ENCODE data around the gene SLC9A9.
"Not testable (repeated sequence)": the region's sequence is repeated elsewhere in the genome, so short reads cannot be mapped to it uniquely, and the experiment has no call there.

SLC9A9 gene

GRCh38 chr3:143450632-143451031, 397.6 kb downstream of the SLC9A9 start:
- Histone ChIP-seq H3K36me3 (ENCODE audit: insufficient read depth, low read length) (no peaks in the 10 kb centered on the region), H3K9ac (ENCODE audit: low read length) (no peak overlapping the region), H3K9me3 (ENCODE audit: low read length) (no peaks in the 10 kb centered on the region), H3K4me3 (ENCODE audit: low read depth in 1 of 2, low read length in 2 of 2) (no peak overlapping the region), H3K27me3 (ENCODE audit: control insufficient read depth in 1 of 2, insufficient read depth in 2 of 2, low read length in 2 of 2) (no peaks in the 10 kb centered on the region), H3K27ac (ENCODE audit: low read depth, low read length) (no peak overlapping the region), H3K4me1 (ENCODE audit: insufficient read depth, low read length) (no peaks in the 10 kb centered on the region)

DNA sequence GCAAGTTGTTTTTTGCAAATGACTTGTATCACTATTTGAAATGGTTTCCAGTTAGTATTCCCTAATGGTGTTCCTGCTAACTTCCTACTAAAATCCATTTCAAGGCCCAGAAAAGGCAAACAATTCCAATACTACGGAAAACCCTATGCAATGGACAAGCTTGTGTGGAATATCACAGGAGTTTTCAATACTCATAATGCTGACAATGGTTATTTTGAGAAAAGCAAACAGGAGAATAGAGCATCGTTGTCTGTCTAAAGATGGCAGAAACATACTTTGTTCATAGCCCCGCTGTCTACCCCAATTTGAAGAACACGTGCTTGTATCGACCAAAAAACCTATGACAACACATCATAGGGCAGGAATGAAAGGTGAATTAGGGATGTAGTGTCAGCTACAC, 400.8 kb downstream of the SLC9A9 start:
- Histone ChIP-seq H3K27me3 (ENCODE audit: control insufficient read depth in 1 of 2, insufficient read depth in 2 of 2, low read length in 2 of 2) (no peaks in the 10 kb centered on the region), H3K9me3 (ENCODE audit: low read length) (no peaks in the 10 kb centered on the region), H3K9ac (ENCODE audit: low read length) (no peak overlapping the region)

GRCh38 chr3:143445118-143445517, 403.1 kb downstream of the SLC9A9 start:
- H3K27me3 ChIP-seq (ENCODE audit: control insufficient read depth in 1 of 2, insufficient read depth in 2 of 2, low read length in 2 of 2) = no peaks in the 10 kb centered on the region
- no peak overlapping the region for H3K4me3 ChIP-seq (ENCODE audit: low read depth in 1 of 2, low read length in 2 of 2)
- H3K9me3 ChIP-seq (ENCODE audit: low read length) = no peaks in the 10 kb centered on the region
- H3K27ac ChIP-seq (ENCODE audit: low read depth, low read length) = no peak overlapping the region
- H3K9ac ChIP-seq (ENCODE audit: low read length) = no peak overlapping the region
- H3K4me1 ChIP-seq (ENCODE audit: insufficient read depth, low read length) = peaks cover 3% of the 10 kb centered on the region
- H3K36me3 ChIP-seq (ENCODE audit: insufficient read depth, low read length) = no peaks in the 10 kb centered on the region

More for the DNA sequence above, 400.8 kb downstream of the SLC9A9 start:
- H3K4me3 ChIP-seq (ENCODE audit: low read depth in 1 of 2, low read length in 2 of 2) = no peak overlapping the region
- H3K36me3 ChIP-seq (ENCODE audit: insufficient read depth, low read length) = no peaks in the 10 kb centered on the region
- H3K4me1 ChIP-seq (ENCODE audit: insufficient read depth, low read length) = peaks cover 3% of the 10 kb centered on the region
- no peak overlapping the region for H3K27ac ChIP-seq (ENCODE audit: low read depth, low read length)

DNA sequence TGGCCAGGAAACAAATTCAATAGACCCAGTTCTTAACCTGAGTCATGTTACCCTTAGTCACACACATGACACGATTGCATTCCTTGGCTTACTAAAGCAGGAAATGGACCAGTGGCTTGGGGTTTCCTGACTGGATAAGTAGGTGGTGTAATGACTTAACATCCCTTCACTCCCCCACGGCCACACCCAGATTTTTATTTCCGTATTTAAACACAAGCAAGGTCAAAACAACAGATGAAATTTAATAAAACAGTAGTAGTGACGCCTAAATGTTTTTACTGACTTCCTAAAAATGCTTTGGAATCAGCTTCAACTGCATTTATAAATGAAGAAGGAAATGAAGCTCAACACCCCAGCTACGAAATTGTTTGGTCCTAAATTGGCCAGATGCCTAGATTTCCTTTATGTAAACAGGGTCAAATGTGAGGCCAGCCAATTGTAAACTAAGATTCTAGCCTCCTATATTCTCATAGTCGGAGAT, 404.4 kb downstream of the SLC9A9 start:
- H3K36me3 ChIP-seq (ENCODE audit: insufficient read depth, low read length) = no peaks in the 10 kb centered on the region
- no peaks in the 10 kb centered on the region for H3K27me3 ChIP-seq (ENCODE audit: control insufficient read depth in 1 of 2, insufficient read depth in 2 of 2, low read length in 2 of 2)
- H3K4me1 ChIP-seq (ENCODE audit: insufficient read depth, low read length) = peaks cover 3% of the 10 kb centered on the region
- no peak overlapping the region for H3K9ac ChIP-seq (ENCODE audit: low read length)
- no peaks in the 10 kb centered on the region for H3K9me3 ChIP-seq (ENCODE audit: low read length)
- no peak overlapping the region for H3K27ac ChIP-seq (ENCODE audit: low read depth, low read length)
- H3K4me3 ChIP-seq (ENCODE audit: low read depth in 1 of 2, low read length in 2 of 2) = no peak overlapping the region

DNA sequence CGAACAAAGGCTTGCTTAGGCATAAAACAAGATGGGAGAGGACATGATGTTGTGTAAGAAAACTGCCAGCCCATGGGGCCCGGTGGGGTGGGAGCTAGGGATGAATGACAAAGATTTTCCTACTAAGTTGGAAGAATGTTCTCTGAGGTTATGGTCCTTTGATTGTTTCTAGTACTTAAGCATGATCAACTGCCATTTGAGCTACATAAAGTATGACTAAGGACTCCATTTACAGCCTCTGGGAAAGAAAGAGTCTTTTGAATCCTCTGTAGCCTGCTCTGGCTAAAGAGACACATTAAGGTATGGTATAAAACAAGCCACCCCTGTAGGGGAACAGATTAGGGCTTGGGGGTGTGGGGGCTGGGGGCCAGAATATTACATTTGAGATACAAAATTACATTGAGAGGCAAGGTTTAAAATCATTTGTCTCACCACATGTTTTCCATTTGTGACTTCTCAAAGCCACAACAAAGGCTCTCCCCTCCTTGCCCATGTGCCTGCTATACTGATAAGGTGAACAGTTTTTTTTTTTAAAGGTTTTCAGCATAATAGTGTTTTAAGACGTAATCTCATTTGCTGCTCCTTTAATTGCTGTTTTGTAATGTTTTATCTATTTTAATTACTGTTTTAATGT, 405.3 kb downstream of the SLC9A9 start:
- Histone ChIP-seq H3K9ac (ENCODE audit: low read length) (no peak overlapping the region), H3K4me3 (ENCODE audit: low read depth in 1 of 2, low read length in 2 of 2) (no peak overlapping the region), H3K9me3 (ENCODE audit: low read length) (no peaks in the 10 kb centered on the region), H3K36me3 (ENCODE audit: insufficient read depth, low read length) (no peaks in the 10 kb centered on the region), H3K27ac (ENCODE audit: low read depth, low read length) (no peak overlapping the region), H3K4me1 (ENCODE audit: insufficient read depth, low read length) (peaks cover 3% of the 10 kb centered on the region), H3K27me3 (ENCODE audit: control insufficient read depth in 1 of 2, insufficient read depth in 2 of 2, low read length in 2 of 2) (no peaks in the 10 kb centered on the region)

DNA sequence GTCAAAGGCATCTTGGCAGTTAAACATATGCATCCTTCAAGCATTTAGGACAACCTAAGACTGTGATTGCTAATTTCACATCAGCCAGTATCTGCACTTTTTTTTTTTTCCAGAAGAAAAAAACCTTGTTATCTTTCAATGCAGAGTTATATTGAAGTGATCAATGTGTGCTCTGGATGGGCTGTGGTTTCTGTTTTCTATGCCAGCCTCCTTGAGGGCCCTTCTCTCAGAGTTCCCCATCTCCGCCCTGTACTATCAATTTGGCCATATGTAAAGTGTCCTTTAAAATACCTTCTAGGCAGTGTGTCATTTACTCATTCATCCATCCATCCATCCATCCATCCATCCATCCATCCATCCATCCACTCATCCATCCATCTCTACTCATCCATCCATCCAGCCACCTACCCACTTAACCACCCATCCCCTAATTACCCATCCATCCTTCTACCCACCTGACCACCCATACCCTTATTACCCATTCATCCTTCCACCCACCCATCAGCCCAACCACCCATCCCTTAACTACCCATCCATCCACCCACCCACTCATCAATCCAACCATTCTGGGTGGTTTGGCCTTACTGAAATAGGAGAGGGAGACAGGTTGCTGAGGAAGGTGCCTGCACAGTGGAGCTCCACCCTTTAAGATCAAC, 406.6 kb downstream of the SLC9A9 start:
- Histone ChIP-seq H3K36me3 (ENCODE audit: insufficient read depth, low read length) (no peaks in the 10 kb centered on the region), H3K27ac (ENCODE audit: low read depth, low read length) (no peak overlapping the region), H3K4me1 (ENCODE audit: insufficient read depth, low read length) (peaks cover 3% of the 10 kb centered on the region), H3K27me3 (ENCODE audit: control insufficient read depth in 1 of 2, insufficient read depth in 2 of 2, low read length in 2 of 2) (no peaks in the 10 kb centered on the region), H3K9ac (ENCODE audit: low read length) (no peak overlapping the region), H3K9me3 (ENCODE audit: low read length) (no peaks in the 10 kb centered on the region), H3K4me3 (ENCODE audit: low read depth in 1 of 2, low read length in 2 of 2) (no peak overlapping the region)

DNA sequence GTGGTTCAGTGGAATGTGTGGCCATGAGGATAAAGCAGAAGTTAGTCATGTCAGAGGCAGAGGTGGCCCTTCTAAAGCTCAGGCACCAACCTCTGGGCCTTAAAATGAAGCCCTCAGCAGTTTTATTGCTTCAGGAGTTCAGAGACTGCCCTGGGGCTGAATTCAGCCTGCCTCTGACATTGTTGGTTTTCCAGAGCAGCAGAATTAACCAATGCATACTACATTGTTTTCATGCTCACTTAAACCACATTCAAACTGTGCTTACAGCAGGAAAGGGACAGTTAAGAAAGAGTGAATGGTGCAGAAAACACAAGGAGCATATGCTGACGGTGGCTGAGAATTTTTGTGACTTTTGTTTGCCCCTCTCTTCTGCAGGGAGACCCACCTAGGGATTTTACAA, 408.5 kb downstream of the SLC9A9 start:
- Histone ChIP-seq H3K36me3 (ENCODE audit: insufficient read depth, low read length) (no peaks in the 10 kb centered on the region), H3K27ac (ENCODE audit: low read depth, low read length) (no peak overlapping the region), H3K9me3 (ENCODE audit: low read length) (no peaks in the 10 kb centered on the region), H3K4me1 (ENCODE audit: insufficient read depth, low read length) (peaks cover 3% of the 10 kb centered on the region), H3K27me3 (ENCODE audit: control insufficient read depth in 1 of 2, insufficient read depth in 2 of 2, low read length in 2 of 2) (no peaks in the 10 kb centered on the region), H3K4me3 (ENCODE audit: low read depth in 1 of 2, low read length in 2 of 2) (no peak overlapping the region), H3K9ac (ENCODE audit: low read length) (no peak overlapping the region)

DNA sequence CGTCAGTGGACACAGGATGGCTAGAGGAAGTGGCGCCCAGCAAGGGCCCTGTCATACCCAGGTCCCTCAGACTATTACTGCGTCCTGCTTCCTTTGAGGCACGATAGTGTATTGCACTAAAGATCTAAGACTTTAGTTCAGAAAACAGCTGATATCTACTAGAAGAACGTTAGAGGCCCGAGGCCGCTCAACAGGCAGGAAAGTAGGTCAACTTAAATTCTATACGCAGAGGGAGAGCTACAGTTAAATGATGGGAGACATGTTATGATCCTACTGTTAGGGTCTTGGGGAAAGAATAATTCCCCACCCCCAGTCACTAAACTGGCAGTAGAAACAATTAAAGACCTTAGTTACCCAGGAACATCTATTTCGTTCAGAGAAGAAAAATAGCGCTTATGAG, 410.9 kb downstream of the SLC9A9 start:
- H3K27ac ChIP-seq (ENCODE audit: low read depth, low read length) = no peak overlapping the region

DNA sequence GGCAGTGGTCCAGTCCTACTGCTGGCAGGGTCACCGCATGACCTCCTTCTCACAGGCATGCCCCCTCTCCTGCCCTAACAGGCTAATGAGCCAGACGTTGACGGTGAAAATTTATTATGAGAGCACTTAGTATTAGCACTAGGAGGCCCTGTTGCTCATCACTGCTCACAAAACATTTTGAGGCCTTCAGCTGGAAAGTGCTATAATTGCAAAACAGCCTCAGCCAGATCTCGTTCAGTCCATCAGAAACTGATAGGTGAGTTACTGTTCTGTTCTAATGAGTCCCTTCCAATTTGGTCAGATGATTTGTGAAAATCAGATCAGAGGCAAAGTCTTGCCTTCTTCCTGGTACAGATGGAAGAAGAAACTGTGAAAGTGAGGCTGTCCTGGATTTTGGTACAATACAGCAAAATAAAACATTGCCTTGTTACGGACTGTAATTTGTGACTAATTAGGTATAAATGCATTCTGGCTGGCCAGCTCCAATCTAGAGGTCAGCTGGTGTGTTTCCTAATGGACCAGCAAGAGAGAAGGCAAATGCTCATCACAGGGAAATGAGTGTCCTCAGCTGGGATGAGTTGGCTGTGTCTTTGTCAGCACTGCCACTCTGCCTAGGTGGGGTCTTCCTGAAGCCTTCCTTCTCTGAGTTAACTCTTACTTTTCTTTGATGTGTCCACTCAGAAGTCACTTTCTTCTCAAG, 411.9 kb downstream of the SLC9A9 start:
- Histone ChIP-seq H3K9me3 (ENCODE audit: low read length) (no peaks in the 10 kb centered on the region), H3K27ac (ENCODE audit: low read depth, low read length) (no peak overlapping the region), H3K4me1 (ENCODE audit: insufficient read depth, low read length) (no peaks in the 10 kb centered on the region), H3K36me3 (ENCODE audit: insufficient read depth, low read length) (no peaks in the 10 kb centered on the region), H3K4me3 (ENCODE audit: low read depth in 1 of 2, low read length in 2 of 2) (no peak overlapping the region), H3K27me3 (ENCODE audit: control insufficient read depth in 1 of 2, insufficient read depth in 2 of 2, low read length in 2 of 2) (no peaks in the 10 kb centered on the region), H3K9ac (ENCODE audit: low read length) (no peak overlapping the region)

More for the DNA sequence above, 410.9 kb downstream of the SLC9A9 start:
- no peaks in the 10 kb centered on the region for H3K9me3 ChIP-seq (ENCODE audit: low read length)
- H3K9ac ChIP-seq (ENCODE audit: low read length) = no peak overlapping the region
- H3K36me3 ChIP-seq (ENCODE audit: insufficient read depth, low read length) = no peaks in the 10 kb centered on the region
- H3K27me3 ChIP-seq (ENCODE audit: control insufficient read depth in 1 of 2, insufficient read depth in 2 of 2, low read length in 2 of 2) = no peaks in the 10 kb centered on the region
- H3K4me3 ChIP-seq (ENCODE audit: low read depth in 1 of 2, low read length in 2 of 2) = no peak overlapping the region
- no peaks in the 10 kb centered on the region for H3K4me1 ChIP-seq (ENCODE audit: insufficient read depth, low read length)

GRCh38 chr3:143433787-143434378, 414.4 kb downstream of the SLC9A9 start:
- no peaks in the 10 kb centered on the region for H3K27me3 ChIP-seq (ENCODE audit: control insufficient read depth in 1 of 2, insufficient read depth in 2 of 2, low read length in 2 of 2)
- H3K27ac ChIP-seq (ENCODE audit: low read depth, low read length) = no peak overlapping the region
- H3K9me3 ChIP-seq (ENCODE audit: low read length) = no peaks in the 10 kb centered on the region
- H3K9ac ChIP-seq (ENCODE audit: low read length) = no peak overlapping the region
- no peak overlapping the region for H3K4me3 ChIP-seq (ENCODE audit: low read depth in 1 of 2, low read length in 2 of 2)
- no peaks in the 10 kb centered on the region for H3K4me1 ChIP-seq (ENCODE audit: insufficient read depth, low read length)
- H3K36me3 ChIP-seq (ENCODE audit: insufficient read depth, low read length) = no peaks in the 10 kb centered on the region

DNA sequence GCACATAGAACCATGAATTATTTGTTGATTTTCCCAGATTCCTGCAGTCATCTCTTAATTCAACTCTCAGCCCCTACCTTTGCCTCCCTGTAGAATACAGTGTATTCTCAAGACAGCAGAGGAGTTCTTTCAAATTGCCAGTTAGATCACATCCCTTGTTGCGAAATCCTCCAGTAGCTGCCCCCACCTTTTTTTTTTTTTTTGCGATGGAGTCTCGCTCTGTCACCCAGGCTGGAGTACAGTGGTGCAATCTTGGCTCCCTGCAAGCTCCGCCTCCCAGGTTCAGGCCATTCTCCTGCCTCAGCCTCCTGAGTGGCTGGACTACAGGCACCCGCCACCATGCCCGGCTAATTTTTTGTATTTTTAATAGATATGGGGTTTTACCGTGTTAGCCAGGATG, 417.0 kb downstream of the SLC9A9 start:
- H3K27me3 ChIP-seq (ENCODE audit: control insufficient read depth in 1 of 2, insufficient read depth in 2 of 2, low read length in 2 of 2); H3K9ac ChIP-seq (ENCODE audit: low read length); H3K27ac ChIP-seq (ENCODE audit: low read depth, low read length); H3K9me3 ChIP-seq (ENCODE audit: low read length); H3K36me3 ChIP-seq (ENCODE audit: insufficient read depth, low read length); H3K4me1 ChIP-seq (ENCODE audit: insufficient read depth, low read length); H3K4me3 ChIP-seq (ENCODE audit: low read depth in 1 of 2, low read length in 2 of 2): not testable (repeated sequence)
